NCI-H2081 treated with DMSO at 0.1 percent for 48 hours (cell line): Measurements from ENCODE around the gene APBA3.
A peak's percentile ranks its signal among the peaks of the same experiment; 100 is the strongest.
"Not testable (repeated sequence)": the region's sequence is repeated elsewhere in the genome, so short reads cannot be mapped to it uniquely, and the experiment has no call there.

ENCODE experiments used
- DNase-seq: peaks from one replicate; lab custom pipeline; 2025; lab: John Stamatoyannopoulos, UW

APBA3 gene

GRCh38 chr19:3770136-3770999, 8.9 kb upstream of the APBA3 start:
- no peak for DNase-seq

- no peak for DNase-seq
Observed at GRCh38 chr19:3769494-3769893, 8.0 kb upstream of the APBA3 start.

- no peak for DNase-seq
Observed at GRCh38 chr19:3768748-3769099, 7.2 kb upstream of the APBA3 start.

- DNase-seq: no peak
Observed at GRCh38 chr19:3768015-3768747, 6.7 kb upstream of the APBA3 start.

DNA sequence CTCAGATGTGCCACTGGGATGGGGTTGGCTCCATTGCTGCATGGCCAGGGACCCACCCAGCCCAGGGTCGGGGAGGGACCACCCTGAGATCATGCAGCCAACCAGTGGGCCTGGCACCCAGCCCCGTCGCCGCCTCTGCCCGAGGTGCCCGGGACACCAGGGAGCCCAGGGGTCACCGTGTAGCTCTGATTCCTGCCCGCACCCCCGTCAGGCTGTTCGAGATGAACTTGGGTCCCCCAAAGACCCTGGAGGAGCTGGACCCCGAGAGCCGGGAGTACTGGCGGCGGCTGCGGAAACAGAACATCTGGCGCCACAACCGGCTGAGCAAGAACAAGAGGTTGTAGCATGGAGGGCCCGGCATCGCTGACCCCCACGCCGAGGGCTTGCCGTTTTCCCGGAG, 5.6 kb upstream of the APBA3 start:
- no peak for DNase-seq

DNA sequence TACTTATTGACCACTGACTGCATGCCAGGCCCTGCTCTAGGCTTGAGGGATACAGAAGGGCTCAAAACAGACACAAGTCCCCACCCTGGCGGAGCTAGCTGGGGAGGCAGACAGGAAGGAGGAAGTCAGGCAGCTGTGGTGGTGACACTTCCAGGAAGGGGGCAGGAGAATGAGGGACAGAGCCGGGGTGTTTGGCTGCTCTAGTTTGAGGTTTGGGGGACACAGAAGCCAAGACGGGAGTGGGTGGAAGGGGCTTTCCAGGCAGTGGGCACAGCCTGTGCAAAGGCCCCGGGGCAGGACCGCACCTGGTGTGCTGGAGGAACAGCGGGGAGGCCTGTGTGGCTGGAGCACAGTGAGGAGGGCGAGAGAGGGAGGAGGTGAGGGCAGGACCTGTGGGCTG, 5.0 kb upstream of the APBA3 start:
- DNase-seq: no peak

- not testable (repeated sequence) for DNase-seq
Observed at GRCh38 chr19:3765757-3766156, 4.3 kb upstream of the APBA3 start.

DNA sequence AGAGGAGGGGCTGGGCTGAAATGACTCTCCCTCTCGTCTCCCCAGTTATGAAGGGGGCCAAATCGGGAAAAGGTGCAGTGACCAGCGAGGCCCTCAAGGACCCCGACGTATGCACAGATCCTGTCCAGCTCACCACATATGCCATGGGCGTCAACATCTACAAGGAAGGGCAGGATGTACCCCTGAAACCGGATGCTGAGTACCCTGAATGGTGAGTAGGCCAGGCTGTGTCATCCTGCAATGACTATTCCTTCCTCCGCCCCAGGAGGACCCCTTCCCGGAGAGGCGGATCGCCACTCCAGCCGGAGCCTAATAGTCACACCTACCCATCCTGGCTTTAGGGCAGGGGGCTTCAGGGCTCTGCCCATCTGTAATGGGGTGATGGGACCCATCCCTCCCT, 3.6 kb upstream of the APBA3 start:
- DNase-seq: no peak

DNA sequence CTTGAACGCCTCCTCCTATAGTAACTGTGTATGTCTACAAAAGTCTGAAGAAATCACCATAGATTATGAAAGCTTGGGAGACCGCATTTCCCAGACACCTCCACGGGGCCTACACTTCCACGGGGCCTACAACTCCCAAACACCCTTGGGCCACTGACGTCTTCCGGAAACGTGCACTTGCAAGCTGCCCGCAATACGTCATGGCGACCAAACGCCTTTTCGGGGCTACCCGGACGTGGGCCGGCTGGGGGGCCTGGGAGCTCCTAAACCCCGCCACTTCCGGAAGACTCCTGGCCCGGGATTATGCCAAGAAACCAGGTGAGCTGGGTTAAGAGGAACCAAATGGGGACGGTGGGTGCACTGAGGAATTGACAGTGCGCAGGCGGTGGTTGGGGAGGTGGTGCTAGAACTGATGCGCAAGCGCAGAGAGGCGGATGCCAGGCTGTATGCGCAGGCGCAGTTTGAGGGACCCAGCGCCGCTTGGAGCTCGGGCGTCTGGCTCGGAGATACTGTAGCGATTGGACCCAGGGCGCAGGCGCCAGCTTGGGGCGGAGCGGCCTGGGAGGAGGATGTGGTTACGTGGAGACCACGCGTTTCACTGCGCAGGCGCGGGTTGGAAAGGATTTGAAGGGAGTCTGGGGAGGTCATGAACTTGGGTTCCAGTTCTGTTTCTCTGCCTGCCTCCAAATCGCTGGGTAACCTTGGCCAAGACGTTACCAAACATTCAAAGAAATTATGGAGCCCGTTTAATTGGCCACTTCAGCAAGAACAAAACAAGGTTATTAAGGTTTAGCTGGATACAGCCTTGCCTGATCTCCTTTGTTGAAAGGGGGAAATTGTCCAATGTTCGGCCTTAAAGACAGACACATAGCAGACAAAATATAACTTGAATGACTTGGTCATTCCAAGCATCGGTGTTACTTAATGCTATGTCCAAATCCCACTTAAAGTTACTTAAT, 1.3 kb upstream of the APBA3 start, which contains the start of gene MRPL54:
Gene MRPL54, plus strand, starts transcription at position 182 of the 959 bp plus-strand sequence. Its CDS starts 19 bp downstream, at position 201.
- DNase-seq: peak; percentile 93

GRCh38 chr19:3762130-3762473, 610 bp upstream of the APBA3 start:
- DNase-seq: no peak

DNA sequence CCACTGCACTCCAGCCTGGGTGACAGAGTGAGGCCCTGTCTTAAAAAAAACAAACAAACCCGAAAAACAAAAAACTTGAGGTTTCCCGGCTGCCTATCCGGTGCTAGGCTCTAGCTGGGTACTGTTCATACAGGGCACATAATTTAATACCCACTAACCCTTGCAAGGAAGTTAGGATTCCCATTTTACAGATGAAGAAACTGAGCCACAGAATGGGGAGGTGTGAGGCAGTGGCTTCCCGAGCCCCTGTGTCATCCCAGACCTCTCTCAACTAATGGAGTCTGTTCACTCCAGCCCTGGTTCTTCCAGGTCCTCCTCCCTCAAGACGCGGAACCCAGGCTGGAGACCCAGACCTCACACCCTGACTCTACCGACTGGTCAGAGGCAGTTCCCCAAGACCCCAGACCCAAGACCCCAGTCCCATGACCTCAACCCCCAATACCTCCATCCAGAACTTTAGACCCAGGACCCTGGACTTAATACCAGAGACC, 576 bp downstream of the APBA3 start:
- DNase-seq: no peak

DNA sequence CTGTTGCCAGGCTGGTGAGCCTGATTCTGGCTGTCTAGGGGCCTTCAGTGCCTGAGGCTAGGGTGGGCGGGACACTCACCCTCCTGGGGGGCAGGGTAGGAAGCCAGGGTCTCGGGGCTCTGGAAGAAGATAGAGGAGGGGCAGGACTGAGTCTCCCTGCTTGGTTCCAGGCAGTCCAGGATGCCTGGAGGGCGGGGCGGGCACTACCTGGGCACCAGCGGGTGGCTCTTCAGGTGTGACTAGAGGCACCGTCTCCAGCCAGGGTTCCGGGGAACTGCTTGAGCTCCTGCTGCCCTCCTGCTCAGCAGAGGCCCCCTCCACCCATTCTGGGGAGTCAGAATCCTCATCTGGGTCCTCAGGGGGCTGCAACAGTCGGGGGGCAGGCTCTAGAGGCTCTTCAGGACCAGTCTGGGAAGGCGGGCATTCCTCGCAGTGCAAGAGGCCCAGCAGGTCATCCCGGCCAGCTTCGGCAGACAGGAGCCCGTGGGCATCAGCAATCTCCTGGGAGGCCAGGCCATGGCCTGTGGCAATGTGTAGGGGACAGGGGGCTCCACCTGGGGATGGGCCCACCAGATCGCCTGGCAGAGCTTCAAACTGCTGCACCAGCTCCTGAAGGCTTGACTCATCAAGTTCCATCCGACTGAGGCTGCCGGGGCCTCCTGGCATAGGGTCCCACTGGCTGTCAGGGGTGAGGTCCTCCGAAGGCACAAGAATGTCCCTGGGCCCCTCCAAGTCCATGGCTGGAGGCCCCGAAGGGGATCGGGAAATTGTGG, 1.8 kb downstream of the APBA3 start:
- DNase-seq: no peak

DNA sequence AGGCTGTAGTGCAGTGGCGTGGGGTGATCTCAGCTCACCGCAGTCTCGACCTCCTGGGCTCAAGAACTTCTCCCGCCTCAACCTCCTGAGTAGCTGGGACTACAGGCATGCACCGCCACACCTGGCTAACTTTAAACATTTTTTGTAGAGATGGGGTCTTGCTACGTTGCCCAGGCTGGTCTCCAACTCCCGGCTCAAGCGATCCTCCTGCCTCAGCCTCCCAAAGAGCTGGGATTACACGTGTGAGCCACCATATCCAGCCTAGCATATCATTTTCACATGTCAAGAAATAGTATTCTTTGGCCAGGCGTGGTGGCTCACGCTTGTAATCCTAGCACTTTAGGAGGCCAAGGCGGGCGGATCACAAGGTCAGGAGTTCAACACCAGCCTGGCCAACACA, 3.2 kb downstream of the APBA3 start:
- DNase-seq: not testable (repeated sequence)

GRCh38 chr19:3757705-3758104, 3.8 kb downstream of the APBA3 start:
- not testable (repeated sequence) for DNase-seq

DNA sequence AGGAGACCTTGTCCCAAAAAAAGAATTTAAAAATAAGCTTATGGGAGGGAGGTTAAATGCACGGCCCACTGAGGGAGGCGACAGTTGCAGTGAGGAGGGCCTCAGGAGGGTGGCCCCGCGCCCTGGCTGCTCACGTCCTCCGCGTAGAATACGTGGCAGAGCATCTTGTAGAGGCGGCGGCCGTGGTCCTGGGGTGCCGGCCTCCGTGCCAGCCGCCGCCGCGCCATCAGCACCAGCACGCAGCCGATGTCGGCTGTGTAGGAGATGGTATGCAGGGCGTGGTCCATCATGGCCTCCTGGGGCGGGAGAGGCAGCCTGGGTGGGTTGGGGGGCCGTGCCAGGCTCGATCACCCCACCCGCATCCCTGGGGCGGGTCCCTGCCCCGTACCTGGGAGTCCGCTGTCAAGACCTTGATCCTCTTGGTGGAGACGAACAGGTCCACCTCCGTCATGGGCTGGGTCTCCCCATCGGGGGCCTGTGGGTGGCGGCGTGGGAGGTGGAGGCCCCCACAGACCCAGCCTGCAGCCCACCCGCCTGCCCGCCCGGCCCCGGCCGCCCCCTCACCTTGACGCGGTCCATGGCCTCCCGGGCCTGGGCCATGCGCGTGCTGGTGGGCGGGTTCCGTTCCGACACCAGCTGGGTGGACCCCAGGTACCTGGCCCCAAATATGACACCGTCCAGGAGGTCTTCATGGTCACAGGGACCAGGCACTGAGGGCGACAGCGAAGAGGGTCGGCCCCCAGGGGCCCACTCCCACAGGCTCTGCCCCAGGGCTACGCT, 7.7 kb downstream of the APBA3 start:
- no peak for DNase-seq

GRCh38 chr19:3752492-3752891, 9.0 kb downstream of the APBA3 start:
- DNase-seq: no peak

GRCh38 chr19:3751236-3751635, 10.3 kb downstream of the APBA3 start:
- DNase-seq: no peak

- no peak for DNase-seq
Observed at GRCh38 chr19:3750211-3750610, 11.3 kb downstream of the APBA3 start.

GRCh38 chr19:3748965-3749364, 12.5 kb downstream of the APBA3 start:
- DNase-seq: no peak

DNA sequence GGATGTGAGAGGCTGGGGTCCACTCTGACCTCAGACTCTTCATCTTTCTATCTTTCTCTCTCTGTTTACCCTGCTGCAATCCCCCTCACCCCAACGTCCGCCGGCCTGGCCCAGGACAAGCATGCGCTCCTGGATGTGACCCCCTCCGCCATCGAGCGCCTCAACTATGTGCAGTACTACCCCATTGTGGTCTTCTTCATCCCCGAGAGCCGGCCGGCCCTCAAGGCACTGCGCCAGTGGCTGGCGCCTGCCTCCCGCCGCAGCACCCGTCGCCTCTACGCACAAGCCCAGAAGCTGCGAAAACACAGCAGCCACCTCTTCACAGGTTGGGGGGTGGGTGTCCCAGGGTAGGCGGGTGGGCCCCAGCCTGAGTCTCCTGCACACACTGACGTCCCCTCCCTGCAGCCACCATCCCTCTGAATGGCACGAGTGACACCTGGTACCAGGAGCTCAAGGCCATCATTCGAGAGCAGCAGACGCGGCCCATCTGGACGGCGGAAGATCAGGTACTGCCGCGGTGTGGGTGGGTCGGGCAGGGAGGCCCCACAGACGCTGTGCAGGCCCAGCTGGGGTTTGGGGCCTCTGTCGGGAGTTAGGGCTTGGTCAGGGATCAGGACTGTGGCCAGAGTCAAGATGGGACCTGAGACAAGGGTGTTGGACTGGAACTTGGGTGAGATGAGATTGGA, 15.0 kb downstream of the APBA3 start:
- no peak for DNase-seq
